ENCODE results near the gene PTPN23. TPM values are rescaled to one million over a fixed set of nuclear protein-coding genes. Genes with fewer than 3 reads are reported as not detected.
A peak's percentile ranks its signal among the peaks of the same experiment; 100 is the strongest.
"Not testable (repeated sequence)": the region's sequence is repeated elsewhere in the genome, so short reads cannot be mapped to it uniquely, and the experiment has no call there.

Gene PTPN23
- total RNA-seq, 6 experiments from 2014 or later, result 14.9 to 25.8 (median 16.9) TPM

- Histone ChIP-seq H3K36me3 (no peaks in the 10 kb centered on the region), H3K27me3 (no peaks in the 10 kb centered on the region), H3K4me1 (no peaks in the 10 kb centered on the region), H3K4me3 (no peak overlapping the region), H3K9me3 (no peaks in the 10 kb centered on the region), H3K27ac (no peak overlapping the region)
- ATAC-seq (no peak), DNase-seq (no peak)
- TF ChIP-seq POLR2A (IDR thresholded peaks at IDR 0.05) (no peak), CTCF (IDR thresholded peaks at IDR 0.05) (no peak)
- intact Hi-C loops (cut with DNase I), result no loop called here
- 94% methylated on average over 7 of the region's 7 CpGs for WGBS (ENCODE audit: insufficient coverage, low coverage, low lambda C conversion rate, missing lambda C conversion rate)
Measured at GRCh38 chr3:47367631-47368030, 13.2 kb upstream of the PTPN23 start.

GRCh38 chr3:47370020-47370419 lies 10.8 kb upstream of the PTPN23 start:
- WGBS (ENCODE audit: insufficient coverage, low coverage, low lambda C conversion rate, missing lambda C conversion rate), result no CpG with 5 or more reads among the region's 8 CpGs
- DNase-seq; H3K9me3 ChIP-seq; H3K27me3 ChIP-seq; ATAC-seq; H3K4me1 ChIP-seq; H3K4me3 ChIP-seq; H3K36me3 ChIP-seq; H3K27ac ChIP-seq; intact Hi-C loops (cut with DNase I): not testable (repeated sequence)

GRCh38 chr3:47370887-47371697 lies 9.7 kb upstream of the PTPN23 start:
- 2% methylated on average over 6 of the region's 13 CpGs for WGBS (ENCODE audit: insufficient coverage, low coverage, low lambda C conversion rate, missing lambda C conversion rate)
- Histone ChIP-seq H3K4me3 (no peak overlapping the region), H3K27ac (no peak overlapping the region), H3K4me1 (no peaks in the 10 kb centered on the region), H3K27me3 (no peaks in the 10 kb centered on the region), H3K36me3 (no peaks in the 10 kb centered on the region), H3K9me3 (no peaks in the 10 kb centered on the region)
- ATAC-seq (peak; percentile 44 to 57 (median 48)), DNase-seq (peak in 1 of 3 donors; percentile 43)
- TF ChIP-seq CTCF (IDR thresholded peaks at IDR 0.05) (peak in 3 of 4 donors; percentile 49 to 55 (median 53)), POLR2A (IDR thresholded peaks at IDR 0.05) (no peak)
- intact Hi-C loops (cut with DNase I), result no loop called here

- DNase-seq (no peak), ATAC-seq (no peak)
- Histone ChIP-seq H3K27me3 (no peaks in the 10 kb centered on the region), H3K4me3 (no peak overlapping the region), H3K4me1 (peaks cover 0 to 10% (median 0%) of the 10 kb centered on the region in 4 donors), H3K27ac (no peak overlapping the region), H3K9me3 (no peaks in the 10 kb centered on the region), H3K36me3 (no peaks in the 10 kb centered on the region)
- intact Hi-C loops (cut with DNase I), result no loop called here
- TF ChIP-seq POLR2A (IDR thresholded peaks at IDR 0.05), result no peak
- no peak for TF ChIP-seq CTCF (IDR thresholded peaks at IDR 0.05)
Measured at GRCh38 chr3:47374587-47374986, 6.2 kb upstream of the PTPN23 start.

GRCh38 chr3:47376393-47376792 lies 4.4 kb upstream of the PTPN23 start:
- Histone ChIP-seq H3K36me3 (no peaks in the 10 kb centered on the region), H3K27me3 (no peaks in the 10 kb centered on the region), H3K4me1 (peaks cover 0 to 15% (median 0%) of the 10 kb centered on the region in 4 donors), H3K4me3 (no peak overlapping the region), H3K9me3 (no peaks in the 10 kb centered on the region), H3K27ac (no peak overlapping the region)
- ATAC-seq (no peak), DNase-seq (no peak)
- TF ChIP-seq CTCF (IDR thresholded peaks at IDR 0.05) (no peak), POLR2A (IDR thresholded peaks at IDR 0.05) (no peak)
- intact Hi-C loops (cut with DNase I), result no loop called here
- WGBS (ENCODE audit: insufficient coverage, low coverage, low lambda C conversion rate, missing lambda C conversion rate), result 72% methylated on average over 3 of the region's 3 CpGs

Data from right lobe of liver (tissue), 6 donors.